Measurements from ENCODE around the gene CD68.

The CD68 gene

DNA sequence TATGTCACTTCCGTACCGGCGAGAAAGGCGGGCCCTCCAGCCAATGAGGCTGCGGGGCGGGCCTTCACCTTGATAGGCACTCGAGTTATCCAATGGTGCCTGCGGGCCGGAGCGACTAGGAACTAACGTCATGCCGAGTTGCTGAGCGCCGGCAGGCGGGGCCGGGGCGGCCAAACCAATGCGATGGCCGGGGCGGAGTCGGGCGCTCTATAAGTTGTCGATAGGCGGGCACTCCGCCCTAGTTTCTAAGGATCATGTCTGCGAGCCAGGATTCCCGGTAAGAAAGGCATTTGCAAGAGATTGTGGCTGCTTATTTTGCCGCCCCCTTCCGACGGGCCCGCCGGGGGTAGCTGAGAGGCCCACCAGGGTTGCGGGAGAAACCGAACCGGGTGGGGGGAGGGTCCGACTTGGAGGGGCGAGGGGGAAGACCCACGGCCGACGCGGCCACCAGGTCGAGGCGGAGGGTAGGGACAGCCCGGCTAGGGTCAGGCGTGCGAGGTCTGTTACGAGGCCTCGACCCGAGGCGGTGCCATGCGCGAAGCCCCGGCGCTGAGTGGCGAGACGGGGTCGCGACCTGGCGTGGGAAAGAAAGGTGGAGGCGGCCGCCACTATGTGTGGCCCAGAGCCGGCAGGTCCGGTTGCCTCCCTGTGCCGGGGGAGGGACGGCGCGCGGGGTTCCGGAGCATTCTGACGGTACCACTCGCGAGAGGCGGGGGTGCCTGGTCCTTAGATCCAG, 6.7 kb upstream of the CD68 start:
- Histone ChIP-seq H3K36me3 (ENCODE audit: control insufficient read depth, insufficient read depth, low read length) (no peaks in the 10 kb centered on the region), H3K4me1 (peaks cover 9% of the 10 kb centered on the region), H3K4me2 (ENCODE audit: low read length) (peak overlapping the region; percentile 63), H3K4me3 (ENCODE audit: low read depth, low read length) (peak overlapping the region; percentile 100), H3K79me2 (peaks cover 16% of the 10 kb centered on the region), H2AFZ (peak overlapping the region; percentile 23), H3K9me3 (ENCODE audit: control insufficient read depth, low read length) (no peaks in the 10 kb centered on the region), H3K27ac (peak overlapping the region; percentile 97), H3K9ac (peak overlapping the region; percentile 98), H3K27me3 (ENCODE audit: control insufficient read depth, insufficient read depth, low read length) (no peaks in the 10 kb centered on the region)
- peak; percentile 16 for TF ChIP-seq CTCF (IDR thresholded peaks at IDR 0.05)

GRCh38 chr17:7573324-7574080, 5.9 kb upstream of the CD68 start:
- H3K9ac ChIP-seq = peak overlapping the region; percentile 98

GRCh38 chr17:7574176-7574953, 5.1 kb upstream of the CD68 start:
- H2AFZ ChIP-seq = no peak overlapping the region

More at GRCh38 chr17:7573324-7574080, 5.9 kb upstream of the CD68 start:
- Histone ChIP-seq H3K27me3 (ENCODE audit: control insufficient read depth, insufficient read depth, low read length) (no peaks in the 10 kb centered on the region), H3K4me1 (peaks cover 9% of the 10 kb centered on the region), H3K4me2 (ENCODE audit: low read length) (peak overlapping the region; percentile 63), H3K36me3 (ENCODE audit: control insufficient read depth, insufficient read depth, low read length) (no peaks in the 10 kb centered on the region), H3K4me3 (ENCODE audit: low read depth, low read length) (peak overlapping the region; percentile 100), H2AFZ (peak overlapping the region; percentile 23), H3K79me2 (peaks cover 16% of the 10 kb centered on the region), H3K27ac (peak overlapping the region; percentile 97), H3K9me3 (ENCODE audit: control insufficient read depth, low read length) (no peaks in the 10 kb centered on the region)
- no peak for TF ChIP-seq CTCF (IDR thresholded peaks at IDR 0.05)

GRCh38 chr17:7575481-7575883, 4.0 kb upstream of the CD68 start:
- H3K4me1 ChIP-seq = peaks cover 9% of the 10 kb centered on the region
- H3K9ac ChIP-seq = no peak overlapping the region
- no peak overlapping the region for H3K27ac ChIP-seq
- TF ChIP-seq CTCF (IDR thresholded peaks at IDR 0.05) = no peak
- no peak overlapping the region for H2AFZ ChIP-seq
- no peaks in the 10 kb centered on the region for H3K9me3 ChIP-seq (ENCODE audit: control insufficient read depth, low read length)
- H3K79me2 ChIP-seq = peaks cover 16% of the 10 kb centered on the region
- no peak overlapping the region for H3K4me3 ChIP-seq (ENCODE audit: low read depth, low read length)
- no peak overlapping the region for H3K4me2 ChIP-seq (ENCODE audit: low read length)
- no peaks in the 10 kb centered on the region for H3K27me3 ChIP-seq (ENCODE audit: control insufficient read depth, insufficient read depth, low read length)
- H3K36me3 ChIP-seq (ENCODE audit: control insufficient read depth, insufficient read depth, low read length) = no peaks in the 10 kb centered on the region

More at GRCh38 chr17:7574176-7574953, 5.1 kb upstream of the CD68 start:
- Histone ChIP-seq H3K79me2 (peaks cover 16% of the 10 kb centered on the region), H3K4me1 (peaks cover 9% of the 10 kb centered on the region), H3K27me3 (ENCODE audit: control insufficient read depth, insufficient read depth, low read length) (no peaks in the 10 kb centered on the region), H3K9me3 (ENCODE audit: control insufficient read depth, low read length) (no peaks in the 10 kb centered on the region), H3K4me2 (ENCODE audit: low read length) (peak overlapping the region; percentile 63), H3K36me3 (ENCODE audit: control insufficient read depth, insufficient read depth, low read length) (no peaks in the 10 kb centered on the region), H3K9ac (no peak overlapping the region), H3K4me3 (ENCODE audit: low read depth, low read length) (peak overlapping the region; percentile 100), H3K27ac (peak overlapping the region; percentile 97)
- no peak for TF ChIP-seq CTCF (IDR thresholded peaks at IDR 0.05)

Measured in parathyroid adenoma (tissue), 2 donors.